Thoracic aorta (tissue), 2 donors: ENCODE measurements around the gene GCN1. TPM values are rescaled to one million over a fixed set of nuclear protein-coding genes. Genes with fewer than 3 reads are reported as not detected.
A peak's percentile ranks its signal among the peaks of the same experiment; 100 is the strongest.

Experiments
- ATAC-seq: fragments of 150-250 bp; one replicate; pipeline ENCODE4 v1.8.0; 2017; ENCODE audit warnings: low read depth; ENCODE audit not compliant: insufficient number of reproducible peaks, low FRiP score
- DNase-seq: peaks from one replicate; pipeline ENCODE4 v3.0.0-alpha.2; 2020; ENCODE audit warnings: low spot score
- H3K27ac ChIP-seq, 2 donors: fragments of 200-600 bp; sonication (generic); 1 replicate in 1 of 2; 2 replicates in 1 of 2; pipeline ENCODE4 v1.5.1; 2016; ENCODE audit warnings: mild to moderate bottlenecking in 2 of 2, moderate library complexity in 2 of 2
- H3K27me3 ChIP-seq: fragments of 200-600 bp; sonication (generic); replicated peaks from 2 replicates; pipeline ENCODE4 v1.6.0; 2016; ENCODE audit warnings: mild to moderate bottlenecking; ENCODE audit not compliant: insufficient read depth
- H3K36me3 ChIP-seq: fragments of 200-600 bp; sonication (generic); one replicate; pipeline ENCODE4 v1.5.1; 2016
- H3K4me1 ChIP-seq, 2 donors: fragments of 200-600 bp; sonication (generic); 1 replicate in 1 of 2; 2 replicates in 1 of 2; pipeline versions ENCODE4 v1.5.1 to v1.6.0; 2016; ENCODE audit warnings: low read depth in 2 of 2, mild to moderate bottlenecking in 1 of 2; ENCODE audit not compliant: control insufficient read depth in 1 of 2
- H3K4me3 ChIP-seq: fragments of 200-600 bp; sonication (generic); 2 replicates; pipeline ENCODE4 v1.5.1; 2016; ENCODE audit warnings: mild to moderate bottlenecking
- H3K9me3 ChIP-seq: fragments of 200-600 bp; sonication (generic); 2 replicates; pipeline ENCODE4 v1.5.1; 2016
- total RNA-seq, 2 donors: library from RNA; depleted of rRNA; stranded (reverse); fragments of >200 nt; gene quantifications; one replicate each; pipeline versions ENCODE4 v1.1.0 to v1.2.3, GENCODE V29; 2016
- TF ChIP-seq, protein P1 (sequence below): fragments of 200-600 bp; sonication (generic); IDR thresholded peaks from one replicate; pipeline ENCODE4 v1.5.1; 2019; ENCODE audit warnings: antibody characterized with exemption

GCN1 gene
- total RNA-seq, 2 donors from 2014 or later, result 56.8 to 91.5 TPM

GRCh38 chr12:120230326-120230973, 35.9 kb upstream of the GCN1 start:
- Histone ChIP-seq H3K36me3 (no peaks in the 10 kb centered on the region), H3K9me3 (no peaks in the 10 kb centered on the region), H3K27me3 (no peaks in the 10 kb centered on the region), H3K4me3 (peak overlapping the region; percentile 44), H3K27ac (peak overlapping the region; percentile 90 to 96), H3K4me1 (peaks cover 66 to 84% of the 10 kb centered on the region in 2 donors)
- DNase-seq, result peak; percentile 38
- peak; percentile 30 for ATAC-seq
- TF ChIP-seq, protein P1, sequence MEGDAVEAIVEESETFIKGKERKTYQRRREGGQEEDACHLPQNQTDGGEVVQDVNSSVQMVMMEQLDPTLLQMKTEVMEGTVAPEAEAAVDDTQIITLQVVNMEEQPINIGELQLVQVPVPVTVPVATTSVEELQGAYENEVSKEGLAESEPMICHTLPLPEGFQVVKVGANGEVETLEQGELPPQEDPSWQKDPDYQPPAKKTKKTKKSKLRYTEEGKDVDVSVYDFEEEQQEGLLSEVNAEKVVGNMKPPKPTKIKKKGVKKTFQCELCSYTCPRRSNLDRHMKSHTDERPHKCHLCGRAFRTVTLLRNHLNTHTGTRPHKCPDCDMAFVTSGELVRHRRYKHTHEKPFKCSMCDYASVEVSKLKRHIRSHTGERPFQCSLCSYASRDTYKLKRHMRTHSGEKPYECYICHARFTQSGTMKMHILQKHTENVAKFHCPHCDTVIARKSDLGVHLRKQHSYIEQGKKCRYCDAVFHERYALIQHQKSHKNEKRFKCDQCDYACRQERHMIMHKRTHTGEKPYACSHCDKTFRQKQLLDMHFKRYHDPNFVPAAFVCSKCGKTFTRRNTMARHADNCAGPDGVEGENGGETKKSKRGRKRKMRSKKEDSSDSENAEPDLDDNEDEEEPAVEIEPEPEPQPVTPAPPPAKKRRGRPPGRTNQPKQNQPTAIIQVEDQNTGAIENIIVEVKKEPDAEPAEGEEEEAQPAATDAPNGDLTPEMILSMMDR, result no peak

- Histone ChIP-seq H3K36me3 (no peaks in the 10 kb centered on the region), H3K27me3 (no peaks in the 10 kb centered on the region), H3K9me3 (no peaks in the 10 kb centered on the region), H3K27ac (peak overlapping the region; percentile 90 to 96), H3K4me1 (peaks cover 65 to 84% of the 10 kb centered on the region in 2 donors), H3K4me3 (peak overlapping the region; percentile 44)
- no peak for DNase-seq
- TF ChIP-seq, protein P1, result no peak
- ATAC-seq, result no peak
These were observed 35.2 kb upstream of the GCN1 start for GRCh38 chr12:120229487-120230325.

GRCh38 chr12:120229071-120229486, 34.6 kb upstream of the GCN1 start:
- peaks cover 60 to 84% of the 10 kb centered on the region in 2 donors for H3K4me1 ChIP-seq
- peak overlapping the region; percentile 90 to 96 for H3K27ac ChIP-seq
- ATAC-seq, result no peak

DNA sequence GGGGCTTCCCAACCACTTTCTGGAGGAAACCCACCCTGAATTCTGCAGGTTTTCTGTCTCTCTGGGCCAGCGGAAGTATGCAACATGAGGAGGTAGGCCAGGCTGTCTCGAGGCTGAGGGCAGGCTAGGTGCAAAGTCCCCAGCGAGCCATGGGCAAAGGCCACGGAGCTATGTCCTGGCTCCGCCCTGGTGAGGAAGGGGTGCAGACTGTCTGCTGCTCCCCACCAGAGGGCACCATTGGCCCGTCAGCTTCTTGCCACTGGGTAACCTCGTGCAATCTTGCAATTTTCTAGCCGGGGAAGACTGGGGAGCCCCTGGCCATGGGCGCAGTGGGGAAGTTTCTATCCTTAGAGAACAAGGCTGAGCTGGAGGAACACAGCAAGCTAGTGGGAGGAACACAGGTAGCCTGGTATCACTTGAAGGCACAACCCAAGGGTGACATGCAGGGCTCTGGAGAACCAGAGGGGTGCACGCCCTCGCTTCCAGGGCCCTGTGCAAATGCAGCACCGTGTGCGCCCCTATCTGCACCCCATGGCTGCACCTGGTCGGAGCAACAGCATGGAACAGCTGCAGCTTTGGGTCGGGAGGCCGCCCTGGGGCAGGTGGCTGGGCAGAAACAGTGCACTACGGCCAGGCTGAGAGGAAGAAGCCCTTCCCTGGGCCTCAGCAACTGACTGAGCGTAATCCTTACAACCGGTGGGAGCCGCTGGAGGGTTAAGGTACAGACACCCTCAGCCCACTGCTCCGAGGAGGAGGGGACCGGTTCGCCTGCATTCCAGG, 34.0 kb upstream of the GCN1 start:
- Histone ChIP-seq H3K27ac (no peak overlapping the region), H3K4me3 (peak overlapping the region; percentile 39), H3K36me3 (peaks cover 6% of the 10 kb centered on the region), H3K4me1 (peaks cover 56 to 79% of the 10 kb centered on the region in 2 donors), H3K27me3 (no peaks in the 10 kb centered on the region), H3K9me3 (no peaks in the 10 kb centered on the region)
- DNase-seq (no peak), ATAC-seq (peak; percentile 44)
- TF ChIP-seq, protein P1, result peak; percentile 93

More at GRCh38 chr12:120229071-120229486, 34.6 kb upstream of the GCN1 start:
- Histone ChIP-seq H3K27me3 (no peaks in the 10 kb centered on the region), H3K9me3 (no peaks in the 10 kb centered on the region), H3K4me3 (no peak overlapping the region), H3K36me3 (no peaks in the 10 kb centered on the region)
- TF ChIP-seq, protein P1, result no peak
- DNase-seq, result no peak

GRCh38 chr12:120228041-120228290, 33.5 kb upstream of the GCN1 start:
- Histone ChIP-seq H3K27me3 (no peaks in the 10 kb centered on the region), H3K9me3 (no peaks in the 10 kb centered on the region), H3K36me3 (peaks cover 7% of the 10 kb centered on the region), H3K4me1 (peaks cover 51 to 74% of the 10 kb centered on the region in 2 donors), H3K4me3 (peak overlapping the region; percentile 39), H3K27ac (no peak overlapping the region)
- DNase-seq (no peak), ATAC-seq (no peak)
- TF ChIP-seq, protein P1, result no peak
